ENCODE data around the gene EPS8L3.

Gene EPS8L3

DNA sequence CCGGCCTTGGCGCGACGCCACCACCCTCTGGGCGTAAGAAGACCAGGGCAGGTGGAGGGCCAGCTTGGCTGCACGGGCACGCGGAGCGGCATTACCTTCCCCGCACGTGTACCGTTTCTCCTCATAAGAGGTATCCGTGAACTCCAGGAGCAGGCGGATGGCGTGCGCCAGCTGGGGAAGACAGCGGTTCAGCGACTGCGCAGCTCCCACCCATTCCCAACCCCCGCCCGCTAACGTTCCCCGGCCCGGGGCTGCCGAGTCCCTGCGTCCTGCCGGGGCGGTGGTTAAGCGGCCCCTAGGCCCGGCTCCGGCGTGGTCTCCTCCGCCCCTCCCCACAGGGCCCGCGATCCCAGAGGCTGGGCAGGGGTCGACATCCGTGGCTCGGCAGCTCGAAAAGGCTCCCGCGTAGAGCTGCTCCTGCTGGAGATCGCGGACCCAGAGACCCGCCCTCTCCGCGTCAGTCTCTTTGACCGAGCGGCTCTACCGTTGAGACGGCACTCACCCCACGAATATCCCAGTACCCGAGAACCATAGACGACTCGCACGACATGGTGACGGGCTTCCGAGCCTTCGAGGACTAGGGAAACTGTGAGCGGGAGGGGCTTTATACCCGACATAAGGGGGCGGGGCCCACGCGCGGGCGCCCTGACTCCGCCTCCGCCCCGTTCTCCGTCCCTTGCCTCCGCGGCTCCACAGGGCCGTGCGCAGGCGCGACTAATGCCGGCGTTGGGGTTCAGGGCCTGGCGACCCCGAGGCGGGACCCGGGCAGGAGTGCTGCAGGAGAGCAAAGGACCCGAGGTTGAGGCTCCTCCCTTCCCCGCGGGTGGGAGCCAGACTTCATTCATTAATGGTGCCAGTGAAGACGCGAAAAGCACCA lies 23.7 kb downstream of the EPS8L3 start:
- DNase-seq (ENCODE audit: low spot score), result peak; percentile 71

DNA sequence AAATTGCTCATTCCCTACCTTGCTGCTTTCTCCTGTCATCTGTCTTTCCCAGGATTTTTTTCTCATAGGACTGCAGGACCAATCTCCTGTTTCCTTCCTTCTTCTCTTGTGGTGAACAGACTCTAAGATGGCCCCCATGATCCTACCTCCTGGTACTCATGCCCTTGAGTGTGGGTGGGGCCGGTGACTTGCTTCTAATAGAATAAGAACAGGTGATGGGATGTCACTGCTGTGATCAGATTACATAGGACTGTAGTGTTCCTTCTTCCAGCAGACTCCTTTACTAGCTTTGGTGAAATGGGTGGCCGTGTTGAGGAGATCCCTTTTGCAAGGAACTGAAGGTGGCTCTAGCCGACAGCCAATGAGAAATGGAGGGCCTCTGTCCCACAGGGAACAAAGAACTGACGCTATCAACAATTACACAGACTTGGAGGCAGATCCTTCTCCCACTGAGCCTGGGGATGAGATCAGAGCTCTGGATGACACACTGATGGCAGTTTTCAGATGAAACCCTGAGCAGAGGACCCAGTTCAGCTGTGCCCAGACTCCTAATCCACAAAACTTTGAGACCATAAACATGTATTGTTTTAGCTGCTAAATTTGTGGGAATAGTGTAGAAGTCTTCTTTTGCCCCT lies 30.4 kb downstream of the EPS8L3 start:
- no peak for DNase-seq (ENCODE audit: low spot score)

DNA sequence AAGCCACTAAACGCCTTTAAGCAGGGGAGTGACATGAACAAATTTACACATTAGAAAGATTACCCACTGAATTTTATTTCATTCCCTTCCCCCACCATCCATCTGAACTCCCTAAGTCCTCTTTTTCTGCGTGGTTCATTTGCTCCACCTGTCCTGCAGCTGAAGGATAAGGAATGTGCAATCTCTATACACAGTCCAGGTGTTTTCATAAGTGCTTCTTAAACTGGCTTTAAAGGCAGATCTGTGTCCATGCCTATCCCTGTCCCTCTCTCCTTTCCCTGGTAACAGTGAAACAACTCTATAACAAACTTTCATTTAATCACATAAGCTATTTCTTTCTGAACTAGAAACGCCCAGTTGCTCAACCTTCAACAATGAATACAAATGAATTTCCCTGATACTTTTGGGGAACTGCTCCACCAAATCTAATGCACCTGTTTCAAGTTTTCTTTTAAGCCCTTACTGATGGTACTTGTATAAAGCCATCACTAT lies 31.3 kb downstream of the EPS8L3 start:
- DNase-seq (ENCODE audit: low spot score), result no peak

DNA sequence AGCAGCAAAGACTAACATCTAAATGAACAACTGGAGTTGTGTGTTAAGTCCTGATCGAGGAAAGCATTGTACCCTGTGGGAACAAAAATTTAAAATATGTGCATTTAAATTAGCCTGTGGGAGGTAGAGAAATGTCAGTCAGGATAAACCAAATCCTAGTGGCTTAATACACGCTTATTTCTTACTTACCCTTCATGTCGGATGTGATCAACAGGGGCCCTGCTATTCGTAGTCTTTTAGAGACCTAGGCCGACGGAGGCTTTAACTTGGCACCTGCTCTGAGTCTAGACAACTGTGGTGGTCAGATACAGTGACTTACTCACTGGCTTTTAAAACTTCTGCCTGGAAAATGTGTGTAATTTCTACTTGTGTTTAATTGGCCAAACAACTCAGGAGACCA lies 33.1 kb downstream of the EPS8L3 start:
- no peak for DNase-seq (ENCODE audit: low spot score)

DNA sequence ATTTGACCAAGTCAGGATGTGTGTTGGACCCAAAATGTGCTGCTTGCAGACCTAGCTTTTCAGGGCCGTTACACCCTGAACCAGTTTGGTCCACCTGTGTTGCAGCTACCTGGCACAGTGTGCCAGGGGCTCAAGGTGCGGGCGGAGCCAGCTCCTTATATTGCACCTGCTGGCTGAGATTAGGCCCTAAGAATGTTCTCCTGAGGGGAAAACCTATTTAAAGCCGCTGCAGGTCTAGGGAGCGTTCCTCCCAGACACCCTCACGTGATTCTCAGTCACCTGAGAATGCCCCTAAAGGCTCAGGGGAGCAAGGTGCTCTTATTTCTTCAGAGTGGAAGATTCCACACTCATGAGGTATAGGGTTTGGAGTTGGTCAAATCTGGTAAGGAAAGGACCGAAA lies 34.9 kb downstream of the EPS8L3 start:
- DNase-seq (ENCODE audit: low spot score), result no peak

DNA sequence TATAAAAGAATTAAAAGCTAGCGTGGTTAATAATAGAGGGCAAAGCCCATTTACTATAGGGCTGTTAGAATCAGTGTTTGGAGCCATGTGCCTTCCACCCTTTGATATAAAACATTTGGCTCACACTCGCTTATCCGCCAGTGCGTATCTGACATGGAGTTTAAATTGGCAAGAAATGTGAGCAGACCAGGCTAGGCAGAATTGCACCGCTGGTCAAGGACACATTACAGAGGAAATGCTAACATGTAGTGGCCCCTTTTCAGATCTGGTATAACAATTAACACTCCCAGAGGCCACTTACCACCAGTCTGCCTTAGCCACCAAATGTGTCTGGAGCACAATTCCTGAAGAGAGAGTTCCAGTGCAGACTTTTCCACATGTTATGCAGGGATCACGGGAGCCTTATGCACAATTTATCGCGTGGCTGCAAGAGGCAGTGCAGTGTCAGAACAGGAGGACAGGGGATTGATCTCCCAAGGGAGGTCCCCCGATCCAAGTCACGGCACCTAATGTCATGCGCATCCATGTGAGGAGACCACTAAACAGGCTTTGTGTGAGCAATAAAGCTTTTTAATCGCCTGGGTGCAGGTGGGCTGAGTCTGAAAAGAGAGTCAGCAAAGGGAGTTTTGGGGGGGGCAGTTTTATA lies 36.9 kb downstream of the EPS8L3 start:
- no peak for DNase-seq (ENCODE audit: low spot score)

DNA sequence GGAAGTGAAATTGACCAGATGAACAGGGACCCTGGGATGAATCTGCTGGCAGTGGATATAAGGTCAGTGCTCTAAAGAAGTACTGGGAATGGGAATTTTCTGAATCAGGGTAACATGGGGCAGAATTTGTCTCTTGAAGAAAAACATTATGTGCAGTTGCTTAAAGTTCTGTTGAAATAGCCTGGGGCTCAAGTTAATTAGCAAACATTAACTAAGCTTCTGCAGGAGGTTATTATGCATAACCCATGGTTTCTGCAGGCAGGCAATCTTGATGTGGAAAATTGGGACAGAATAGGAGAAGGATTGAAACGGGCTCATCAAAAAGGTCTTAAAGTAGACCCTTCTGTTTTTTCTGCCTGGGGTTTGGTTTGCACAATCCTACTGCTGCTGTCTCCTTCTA lies 37.7 kb downstream of the EPS8L3 start:
- no peak for DNase-seq (ENCODE audit: low spot score)

DNA sequence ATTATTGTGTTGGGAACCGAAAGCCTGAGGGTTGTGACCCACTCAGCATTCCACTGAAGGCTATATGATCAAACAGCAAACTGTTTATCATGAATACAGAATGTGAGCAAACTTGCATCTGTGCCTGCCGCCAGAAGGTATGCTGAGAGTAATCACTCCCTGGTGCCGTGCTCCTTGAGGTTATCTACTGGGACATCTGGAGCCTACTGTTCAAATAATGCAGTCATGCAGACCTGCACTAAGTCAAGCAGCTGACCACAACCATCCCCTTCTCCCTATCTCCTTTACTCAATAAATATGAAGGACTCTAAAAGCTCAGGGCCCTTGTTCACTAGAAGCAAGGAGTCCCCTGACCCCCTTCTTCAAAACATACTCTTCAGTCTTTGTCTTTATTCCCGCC lies 38.2 kb downstream of the EPS8L3 start:
- no peak for DNase-seq (ENCODE audit: low spot score)

DNA sequence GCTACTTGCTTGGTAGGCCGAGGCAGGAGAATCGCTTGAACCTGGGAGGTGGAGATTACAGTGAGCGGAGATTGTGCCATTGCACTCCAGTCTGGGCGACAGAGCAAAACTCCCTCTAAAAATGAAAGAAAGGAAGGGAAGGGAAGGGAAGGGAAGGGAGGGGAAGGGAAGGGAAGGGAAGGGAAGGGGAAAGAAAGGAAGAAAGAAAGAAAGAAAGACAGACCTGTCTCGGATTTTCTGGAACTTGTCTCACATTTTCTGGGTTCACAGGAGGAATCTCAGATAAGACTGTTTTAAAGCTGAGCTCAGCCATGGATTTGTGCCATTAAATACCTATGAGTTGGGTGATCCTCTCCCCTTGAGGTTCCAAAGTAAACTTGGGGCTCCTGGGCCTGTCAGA lies 38.8 kb downstream of the EPS8L3 start:
- no peak for DNase-seq (ENCODE audit: low spot score)

DNA sequence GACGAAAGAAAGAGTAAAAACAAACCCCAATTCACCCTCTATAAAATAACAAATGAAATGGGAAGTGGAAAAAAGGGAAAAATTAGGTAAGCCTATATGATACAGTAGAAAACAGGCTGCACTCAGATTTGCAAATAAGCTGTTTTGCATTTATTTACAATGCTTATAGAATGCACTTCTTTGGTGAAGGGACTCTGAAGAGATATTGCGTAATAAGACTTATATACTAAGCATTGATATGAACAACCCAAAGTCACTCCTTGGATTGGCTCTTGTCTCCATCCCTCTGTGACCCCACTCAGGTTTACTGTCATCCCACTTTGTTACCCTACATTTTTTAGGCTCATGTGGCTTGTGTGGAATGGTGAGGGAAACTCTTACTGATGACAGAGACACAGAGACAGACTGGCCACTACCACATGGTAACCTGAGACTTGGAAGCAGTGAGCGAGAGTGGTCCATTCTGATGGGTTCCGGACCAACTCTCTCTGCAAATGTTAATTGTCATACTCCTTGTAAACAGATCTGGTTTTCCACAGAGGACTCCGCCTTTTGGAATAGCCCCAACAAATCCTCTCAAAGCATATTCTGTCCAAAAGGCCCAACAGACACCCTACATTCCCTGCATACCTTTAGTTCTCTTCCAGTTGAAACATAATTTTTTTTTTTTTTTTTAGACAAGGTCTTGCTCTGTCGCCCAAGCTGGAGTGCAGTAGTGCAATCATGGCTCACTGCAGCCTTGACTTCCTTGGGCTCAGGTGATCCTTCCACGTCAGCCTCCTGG lies 40.6 kb downstream of the EPS8L3 start:
- DNase-seq (ENCODE audit: low spot score), result peak; percentile 67

DNA sequence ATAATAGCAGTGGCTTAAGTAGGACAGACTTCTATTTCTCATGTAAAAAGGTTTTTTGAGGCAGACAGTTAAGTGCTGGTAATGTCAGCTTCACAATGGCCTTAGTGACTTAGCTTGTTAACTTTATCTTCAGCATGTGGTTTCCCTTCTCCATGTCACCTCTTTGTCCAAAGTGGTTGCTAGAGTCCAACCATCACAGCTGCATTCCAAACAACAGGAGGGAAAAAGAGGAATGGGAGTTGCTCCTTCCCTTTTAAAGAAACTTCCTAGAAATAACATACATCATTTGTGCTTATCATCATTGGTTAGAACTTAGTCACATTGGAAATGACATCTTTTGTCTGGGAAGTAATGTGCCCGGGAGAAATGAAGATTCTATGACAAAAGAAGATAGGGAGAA lies 41.8 kb downstream of the EPS8L3 start:
- DNase-seq (ENCODE audit: low spot score), result no peak

DNA sequence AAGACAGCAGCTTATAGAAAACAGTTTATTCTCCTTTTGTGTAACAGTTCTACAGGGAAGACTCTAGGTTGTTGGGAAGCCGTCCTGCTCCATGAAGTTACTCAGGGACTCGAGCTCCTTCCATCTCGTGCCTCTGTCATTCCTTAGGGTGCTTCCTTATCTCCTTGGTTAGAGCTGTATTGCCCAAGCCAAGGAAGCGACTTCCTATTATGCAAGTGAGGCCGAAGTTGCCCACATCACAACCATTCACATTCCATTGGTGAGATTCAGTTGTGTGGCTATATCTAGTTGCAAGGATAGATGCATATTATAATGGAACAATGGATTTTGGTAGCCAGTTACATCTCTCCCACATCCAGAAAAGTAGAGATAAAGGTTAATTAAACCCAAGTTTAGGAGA lies 42.7 kb downstream of the EPS8L3 start:
- no peak for DNase-seq (ENCODE audit: low spot score)

DNA sequence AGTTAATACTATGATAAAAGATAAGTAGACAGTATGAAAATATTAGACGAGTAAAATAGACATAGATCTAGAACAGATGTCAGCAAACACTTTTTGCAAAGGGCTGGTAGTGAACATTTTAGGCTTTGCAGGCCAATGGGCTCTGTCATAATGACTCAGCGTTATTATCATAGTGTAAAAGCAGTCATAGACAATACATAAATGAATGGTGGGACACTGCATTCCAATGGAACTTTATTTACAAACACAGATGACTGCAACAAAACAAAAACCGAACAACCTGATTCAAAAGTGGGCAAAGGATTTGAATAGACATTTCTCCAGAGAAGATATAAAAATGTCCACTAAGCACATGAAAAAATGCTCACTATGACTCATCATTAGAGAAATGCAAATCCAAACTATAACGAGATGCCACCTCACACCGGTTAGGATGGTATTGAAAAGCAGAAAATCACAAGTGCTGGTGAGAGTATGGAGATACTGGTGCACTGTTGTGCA lies 44.3 kb downstream of the EPS8L3 start:
- no peak for DNase-seq (ENCODE audit: low spot score)

DNA sequence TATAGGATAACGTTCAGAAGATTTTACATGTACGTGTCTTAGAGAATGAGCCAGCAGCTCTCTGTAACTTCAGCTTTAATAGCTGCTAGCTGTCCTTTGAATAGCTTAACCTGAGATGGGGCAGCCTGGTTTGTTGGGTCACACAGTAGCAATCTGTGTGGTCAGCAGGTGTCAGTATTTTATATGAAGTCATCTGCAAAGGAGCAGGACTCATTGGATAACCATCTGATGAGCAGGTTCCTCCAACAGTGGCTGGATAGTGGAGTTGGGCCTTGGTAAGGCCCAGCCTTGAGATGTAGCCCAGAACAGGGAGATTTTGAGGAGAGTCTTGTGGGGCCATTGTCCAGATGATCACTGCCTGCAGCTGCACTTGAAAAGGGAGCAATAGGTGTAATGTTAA lies 45.2 kb downstream of the EPS8L3 start:
- DNase-seq (ENCODE audit: low spot score), result peak; percentile 73

DNA sequence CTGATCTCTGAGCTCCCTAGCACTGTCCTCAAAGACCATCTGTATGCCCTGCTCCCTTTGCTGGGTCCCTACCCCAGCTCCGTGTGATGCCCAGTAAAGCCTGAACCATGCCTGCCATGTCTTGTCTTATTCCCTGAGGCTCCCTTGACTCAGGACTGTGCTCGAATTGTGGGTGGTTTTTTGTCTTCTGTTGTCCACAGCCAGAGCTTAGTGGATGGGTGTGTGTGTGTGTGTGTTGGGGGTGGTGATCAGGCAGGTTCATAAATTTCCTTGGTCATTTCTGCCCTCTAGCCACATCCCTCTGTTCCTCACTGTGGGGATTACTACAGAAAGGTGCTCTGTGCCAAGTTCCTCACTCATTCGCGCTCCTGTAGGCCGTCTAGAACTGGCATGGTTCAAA lies 46.0 kb downstream of the EPS8L3 start:
- no peak for DNase-seq (ENCODE audit: low spot score)

DNA sequence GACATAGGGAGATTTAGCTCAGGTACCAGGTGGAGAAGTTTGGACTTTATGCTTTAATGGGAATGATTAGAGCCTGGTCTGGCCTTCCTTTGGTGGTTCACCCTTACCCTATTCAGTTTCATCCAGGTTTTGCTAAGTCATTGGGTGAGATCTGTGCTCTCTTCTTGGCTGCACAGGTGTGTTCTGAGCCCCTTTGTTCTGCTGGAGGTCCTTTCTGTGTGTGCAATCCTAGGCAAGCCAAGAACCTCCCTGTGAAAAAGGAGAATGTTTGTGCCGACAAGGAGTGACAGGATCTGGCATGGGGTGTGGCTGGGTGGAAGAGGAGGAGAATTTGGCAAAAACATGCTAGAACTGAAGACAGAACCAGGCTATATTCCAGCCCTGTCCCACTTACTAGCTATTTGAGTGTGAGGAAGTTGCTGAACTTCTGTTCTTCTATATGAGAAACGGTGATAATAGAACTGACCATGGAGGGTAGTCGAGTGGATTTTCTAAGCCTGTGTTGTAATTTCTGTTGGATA lies 47.1 kb downstream of the EPS8L3 start:
- no peak for DNase-seq (ENCODE audit: low spot score)

DNA sequence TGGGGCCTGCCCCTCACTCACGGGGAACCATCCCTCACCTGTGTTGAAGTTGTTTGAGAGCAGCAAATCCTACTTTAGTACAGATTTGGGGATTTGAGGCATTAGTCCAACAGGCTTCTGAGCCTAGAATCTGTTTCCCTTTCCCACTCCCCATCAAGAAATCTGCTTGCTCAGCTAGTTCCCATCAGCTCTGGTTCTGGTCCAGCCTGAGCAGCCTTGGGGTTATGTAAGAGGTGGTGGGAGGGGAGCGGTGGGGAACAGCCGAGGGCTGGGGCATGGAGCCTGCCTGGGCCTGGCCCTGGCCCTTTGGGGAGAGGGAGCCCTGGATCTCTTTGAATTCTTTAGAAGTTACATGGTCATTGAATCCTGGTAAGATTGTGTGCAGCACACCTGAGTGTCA lies 47.6 kb downstream of the EPS8L3 start:
- DNase-seq (ENCODE audit: low spot score), result no peak

DNA sequence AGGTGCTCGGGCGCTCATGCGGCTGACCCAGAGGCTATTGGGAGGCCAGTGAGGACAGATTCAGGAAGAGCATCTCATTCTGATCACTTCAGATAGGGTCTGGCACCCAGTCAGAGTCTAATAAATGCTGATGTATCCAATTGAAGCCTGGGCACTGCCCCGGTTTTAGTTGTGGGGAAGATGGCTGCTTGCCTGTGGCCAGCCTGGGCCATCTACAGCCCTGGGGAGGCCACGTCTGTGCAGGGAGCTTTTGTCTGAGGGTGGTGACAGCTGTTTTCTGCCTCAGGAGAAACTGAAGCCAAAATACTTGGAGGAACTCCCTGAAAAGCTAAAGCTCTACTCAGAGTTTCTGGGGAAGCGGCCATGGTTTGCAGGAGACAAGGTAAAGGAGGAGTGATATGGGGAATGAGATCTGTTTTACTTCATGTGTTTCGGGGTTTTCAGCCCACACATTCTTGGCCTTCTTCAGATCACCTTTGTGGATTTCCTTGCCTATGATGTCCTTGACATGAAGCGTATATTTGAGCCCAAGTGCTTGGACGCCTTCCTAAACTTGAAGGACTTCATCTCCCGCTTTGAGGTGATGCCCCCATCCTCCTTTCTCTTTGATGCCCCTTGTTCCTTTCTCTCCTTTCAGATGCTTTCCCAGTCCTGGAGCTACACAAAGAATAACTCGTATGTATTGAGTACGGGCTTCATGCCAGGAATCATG lies 48.9 kb downstream of the EPS8L3 start:
- peak; percentile 0 for DNase-seq (ENCODE audit: low spot score)

DNA sequence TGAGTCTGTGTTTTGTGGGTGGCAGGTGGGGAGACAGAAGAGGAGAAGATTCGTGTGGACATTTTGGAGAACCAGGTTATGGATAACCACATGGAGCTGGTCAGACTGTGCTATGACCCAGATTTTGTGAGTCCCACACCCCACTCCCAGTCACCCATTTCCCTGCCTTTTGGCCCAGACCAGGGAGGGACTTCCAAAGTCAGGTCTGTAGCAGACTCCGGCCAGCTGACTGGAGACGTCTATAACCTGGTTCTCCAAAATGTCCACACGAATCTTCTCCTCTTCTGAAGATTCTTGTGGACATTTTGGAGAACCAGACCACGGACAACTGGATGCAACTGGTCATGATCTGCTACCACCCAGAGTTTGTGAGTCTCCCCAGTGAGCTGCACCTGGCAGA lies 50.1 kb downstream of the EPS8L3 start:
- peak; percentile 0 for DNase-seq (ENCODE audit: low spot score)

DNA sequence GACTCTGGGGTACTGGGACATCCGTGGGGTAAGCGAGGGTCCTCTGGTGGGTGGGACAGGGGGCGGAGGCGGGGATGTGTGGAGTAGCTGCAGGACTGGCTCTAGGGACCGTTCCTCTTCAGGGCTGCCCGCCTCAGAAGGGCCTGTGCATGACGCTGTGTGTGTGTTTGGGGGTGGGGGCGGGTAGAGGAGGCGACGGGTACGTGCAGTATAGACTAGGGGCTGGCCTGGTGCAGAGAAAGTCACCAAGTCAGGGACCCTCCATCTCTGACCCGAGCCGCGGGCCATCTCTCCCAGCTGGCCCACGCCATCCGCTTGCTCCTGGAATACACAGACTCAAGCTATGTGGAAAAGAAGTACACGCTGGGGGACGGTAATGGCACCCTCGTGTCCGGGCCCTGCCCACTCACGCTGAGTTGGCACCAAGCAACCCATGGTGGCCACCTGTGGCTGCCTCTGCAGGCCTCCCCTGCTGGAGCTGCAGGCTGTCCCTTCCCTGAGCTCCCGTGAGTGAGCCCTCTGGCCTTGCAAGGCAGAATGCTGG lies 51.3 kb downstream of the EPS8L3 start:
- peak; percentile 0 for DNase-seq (ENCODE audit: low spot score)

All from kidney tubule cell (primary cell).